Left ventricle myocardium inferior (tissue), 1 donor: ENCODE measurements around the gene KCNG3. TPM values are rescaled to one million over a fixed set of nuclear protein-coding genes. Genes with fewer than 3 reads are reported as not detected.
"Not testable (repeated sequence)": the region's sequence is repeated elsewhere in the genome, so short reads cannot be mapped to it uniquely, and the experiment has no call there.

ENCODE experiments used
- DNase-seq: peaks from one replicate; pipeline ENCODE4 v3.0.0-alpha.2; 2020
- H3K27ac ChIP-seq: fragments of 200-600 bp; replicated peaks from 2 replicates; pipeline ENCODE4 v1.8.0; 2021
- H3K27me3 ChIP-seq: fragments of 200-600 bp; 2 replicates; pipeline ENCODE4 v1.8.0; 2021; ENCODE audit warnings: low read depth
- H3K36me3 ChIP-seq: fragments of 200-600 bp; 2 replicates; pipeline ENCODE4 v1.8.0; 2021
- H3K4me1 ChIP-seq: fragments of 200-600 bp; 2 replicates; pipeline ENCODE4 v1.8.0; 2021
- H3K4me3 ChIP-seq: fragments of 200-600 bp; 2 replicates; pipeline ENCODE4 v1.8.0; 2021; ENCODE audit warnings: mild to moderate bottlenecking, moderate library complexity
- H3K9me3 ChIP-seq: fragments of 200-600 bp; replicated peaks from 2 replicates; pipeline ENCODE4 v1.8.0; 2021
- CTCF ChIP-seq: fragments of 200-600 bp; IDR thresholded peaks from 2 replicates; pipeline ENCODE4 v1.8.0; 2021; ENCODE audit warnings: antibody characterized with exemption, mild to moderate bottlenecking, borderline replicate concordance
- intact Hi-C: fragments of 100-400 bp; cut with micrococcal nuclease; formaldehyde crosslinking; loops from one replicate; pipeline ENCODE4 v1.11.0; 2022
- total RNA-seq: library from RNA; stranded (reverse); fragmentation: NEBNext Ultra II Directional; extraction: Animal tissue kit (Norgen Biotek cat#: 25700); gene quantifications from one replicate; pipeline ENCODE4 v1.2.1, GENCODE V29; 2021
- donor health status: DM: no; HTN: yes; CAD: no; lungs with severe emphysema.

KCNG3 gene
- total RNA-seq, 1 donor from 2014 or later: not detected

- intact Hi-C loops: no loop called here
- no peak overlapping the region for H3K27ac ChIP-seq
- H3K36me3 ChIP-seq: no peaks in the 10 kb centered on the region
- no peaks in the 10 kb centered on the region for H3K27me3 ChIP-seq
- no peaks in the 10 kb centered on the region for H3K4me1 ChIP-seq
- no peak for TF ChIP-seq CTCF
- no peak for DNase-seq
- H3K9me3 ChIP-seq: peaks cover 28% of the 10 kb centered on the region
- H3K4me3 ChIP-seq: no peak overlapping the region
These were observed 82.9 kb downstream of the KCNG3 start for GRCh38 chr2:42410742-42411514.

GRCh38 chr2:42408009-42408408, 85.8 kb downstream of the KCNG3 start:
- Histone ChIP-seq H3K4me1 (no peaks in the 10 kb centered on the region), H3K36me3 (no peaks in the 10 kb centered on the region), H3K27me3 (no peaks in the 10 kb centered on the region), H3K27ac (no peak overlapping the region), H3K9me3 (peaks cover 1% of the 10 kb centered on the region), H3K4me3 (no peak overlapping the region)
- intact Hi-C loops: no loop called here
- no peak for DNase-seq
- TF ChIP-seq CTCF: no peak

GRCh38 chr2:42407476-42407875, 86.3 kb downstream of the KCNG3 start:
- Histone ChIP-seq H3K9me3 (no peaks in the 10 kb centered on the region), H3K27me3 (no peaks in the 10 kb centered on the region), H3K4me1 (no peaks in the 10 kb centered on the region), H3K4me3 (no peak overlapping the region), H3K36me3 (no peaks in the 10 kb centered on the region), H3K27ac (no peak overlapping the region)
- no peak for DNase-seq
- intact Hi-C loops: no loop called here
- no peak for TF ChIP-seq CTCF

- H3K27ac ChIP-seq: no peak overlapping the region
- H3K9me3 ChIP-seq: peaks cover 6% of the 10 kb centered on the region
- no peak overlapping the region for H3K4me3 ChIP-seq
- no peaks in the 10 kb centered on the region for H3K27me3 ChIP-seq
- no peaks in the 10 kb centered on the region for H3K36me3 ChIP-seq
- intact Hi-C loops: no loop called here
- TF ChIP-seq CTCF: no peak
- no peak for DNase-seq
- no peaks in the 10 kb centered on the region for H3K4me1 ChIP-seq
These were observed 89.1 kb downstream of the KCNG3 start for GRCh38 chr2:42404676-42405075.

GRCh38 chr2:42401773-42402172, 92.0 kb downstream of the KCNG3 start:
- DNase-seq: no peak
- H3K4me1 ChIP-seq: no peaks in the 10 kb centered on the region
- TF ChIP-seq CTCF: no peak
- H3K27ac ChIP-seq: no peak overlapping the region
- intact Hi-C loops: no loop called here
- H3K27me3 ChIP-seq: no peaks in the 10 kb centered on the region
- no peak overlapping the region for H3K4me3 ChIP-seq
- peaks cover 6% of the 10 kb centered on the region for H3K9me3 ChIP-seq
- no peaks in the 10 kb centered on the region for H3K36me3 ChIP-seq

GRCh38 chr2:42398052-42398451, 95.7 kb downstream of the KCNG3 start:
- DNase-seq, H3K27me3 ChIP-seq, H3K9me3 ChIP-seq, intact Hi-C loops, H3K4me1 ChIP-seq, H3K36me3 ChIP-seq, H3K4me3 ChIP-seq, H3K27ac ChIP-seq: not testable (repeated sequence)

- H3K9me3 ChIP-seq, H3K27me3 ChIP-seq, H3K4me1 ChIP-seq, DNase-seq, intact Hi-C loops, H3K4me3 ChIP-seq, H3K36me3 ChIP-seq, H3K27ac ChIP-seq: not testable (repeated sequence)
These were observed 100.5 kb downstream of the KCNG3 start for GRCh38 chr2:42393320-42393719.
